Left ventricle myocardium inferior (tissue), 1 donor: ENCODE results near the gene TEDC2. TPM values are rescaled to one million over a fixed set of nuclear protein-coding genes. Genes with fewer than 3 reads are reported as not detected.
A peak's percentile ranks its signal among the peaks of the same experiment; 100 is the strongest.

Source experiments
- DNase-seq: peaks from one replicate; pipeline ENCODE4 v3.0.0-alpha.2; 2020
- H3K27ac ChIP-seq: fragments of 200-600 bp; replicated peaks from 2 replicates; pipeline ENCODE4 v1.8.0; 2021
- H3K27me3 ChIP-seq: fragments of 200-600 bp; 2 replicates; pipeline ENCODE4 v1.8.0; 2021; ENCODE audit warnings: low read depth
- H3K36me3 ChIP-seq: fragments of 200-600 bp; 2 replicates; pipeline ENCODE4 v1.8.0; 2021
- H3K4me1 ChIP-seq: fragments of 200-600 bp; 2 replicates; pipeline ENCODE4 v1.8.0; 2021
- H3K4me3 ChIP-seq: fragments of 200-600 bp; 2 replicates; pipeline ENCODE4 v1.8.0; 2021; ENCODE audit warnings: mild to moderate bottlenecking, moderate library complexity
- H3K9me3 ChIP-seq: fragments of 200-600 bp; replicated peaks from 2 replicates; pipeline ENCODE4 v1.8.0; 2021
- intact Hi-C: fragments of 100-400 bp; cut with micrococcal nuclease; formaldehyde crosslinking; loops from one replicate; pipeline ENCODE4 v1.11.0; 2022
- total RNA-seq: library from RNA; stranded (reverse); fragmentation: NEBNext Ultra II Directional; extraction: Animal tissue kit (Norgen Biotek cat#: 25700); gene quantifications from one replicate; pipeline ENCODE4 v1.2.1, GENCODE V29; 2021
- TF ChIP-seq, protein P1 (sequence below): fragments of 200-600 bp; IDR thresholded peaks from 2 replicates; pipeline ENCODE4 v1.8.0; 2021; ENCODE audit warnings: antibody characterized with exemption, mild to moderate bottlenecking, borderline replicate concordance
- donor health status: DM: no; HTN: yes; CAD: no; lungs with severe emphysema.

Gene TEDC2
- total RNA-seq, 1 donor from 2014 or later, result 1.3 TPM

- Histone ChIP-seq H3K27me3 (no peaks in the 10 kb centered on the region), H3K9me3 (no peaks in the 10 kb centered on the region), H3K4me1 (peaks cover 23% of the 10 kb centered on the region), H3K4me3 (peak overlapping the region; percentile 91), H3K27ac (peak overlapping the region; percentile 76), H3K36me3 (peaks cover 11% of the 10 kb centered on the region)
- DNase-seq, result no peak
- intact Hi-C loops, result no loop called here
- TF ChIP-seq, protein P1, sequence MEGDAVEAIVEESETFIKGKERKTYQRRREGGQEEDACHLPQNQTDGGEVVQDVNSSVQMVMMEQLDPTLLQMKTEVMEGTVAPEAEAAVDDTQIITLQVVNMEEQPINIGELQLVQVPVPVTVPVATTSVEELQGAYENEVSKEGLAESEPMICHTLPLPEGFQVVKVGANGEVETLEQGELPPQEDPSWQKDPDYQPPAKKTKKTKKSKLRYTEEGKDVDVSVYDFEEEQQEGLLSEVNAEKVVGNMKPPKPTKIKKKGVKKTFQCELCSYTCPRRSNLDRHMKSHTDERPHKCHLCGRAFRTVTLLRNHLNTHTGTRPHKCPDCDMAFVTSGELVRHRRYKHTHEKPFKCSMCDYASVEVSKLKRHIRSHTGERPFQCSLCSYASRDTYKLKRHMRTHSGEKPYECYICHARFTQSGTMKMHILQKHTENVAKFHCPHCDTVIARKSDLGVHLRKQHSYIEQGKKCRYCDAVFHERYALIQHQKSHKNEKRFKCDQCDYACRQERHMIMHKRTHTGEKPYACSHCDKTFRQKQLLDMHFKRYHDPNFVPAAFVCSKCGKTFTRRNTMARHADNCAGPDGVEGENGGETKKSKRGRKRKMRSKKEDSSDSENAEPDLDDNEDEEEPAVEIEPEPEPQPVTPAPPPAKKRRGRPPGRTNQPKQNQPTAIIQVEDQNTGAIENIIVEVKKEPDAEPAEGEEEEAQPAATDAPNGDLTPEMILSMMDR, result peak; percentile 47
Measured at GRCh38 chr16:2428051-2428783, 31.7 kb upstream of the TEDC2 start.

GRCh38 chr16:2428784-2429033, 31.2 kb upstream of the TEDC2 start:
- Histone ChIP-seq H3K4me1 (peaks cover 23% of the 10 kb centered on the region), H3K4me3 (peak overlapping the region; percentile 91), H3K27ac (peak overlapping the region; percentile 76), H3K27me3 (no peaks in the 10 kb centered on the region), H3K9me3 (no peaks in the 10 kb centered on the region), H3K36me3 (peaks cover 16% of the 10 kb centered on the region)
- DNase-seq, result no peak
- TF ChIP-seq, protein P1, result no peak
- intact Hi-C loops, result no loop called here

DNA sequence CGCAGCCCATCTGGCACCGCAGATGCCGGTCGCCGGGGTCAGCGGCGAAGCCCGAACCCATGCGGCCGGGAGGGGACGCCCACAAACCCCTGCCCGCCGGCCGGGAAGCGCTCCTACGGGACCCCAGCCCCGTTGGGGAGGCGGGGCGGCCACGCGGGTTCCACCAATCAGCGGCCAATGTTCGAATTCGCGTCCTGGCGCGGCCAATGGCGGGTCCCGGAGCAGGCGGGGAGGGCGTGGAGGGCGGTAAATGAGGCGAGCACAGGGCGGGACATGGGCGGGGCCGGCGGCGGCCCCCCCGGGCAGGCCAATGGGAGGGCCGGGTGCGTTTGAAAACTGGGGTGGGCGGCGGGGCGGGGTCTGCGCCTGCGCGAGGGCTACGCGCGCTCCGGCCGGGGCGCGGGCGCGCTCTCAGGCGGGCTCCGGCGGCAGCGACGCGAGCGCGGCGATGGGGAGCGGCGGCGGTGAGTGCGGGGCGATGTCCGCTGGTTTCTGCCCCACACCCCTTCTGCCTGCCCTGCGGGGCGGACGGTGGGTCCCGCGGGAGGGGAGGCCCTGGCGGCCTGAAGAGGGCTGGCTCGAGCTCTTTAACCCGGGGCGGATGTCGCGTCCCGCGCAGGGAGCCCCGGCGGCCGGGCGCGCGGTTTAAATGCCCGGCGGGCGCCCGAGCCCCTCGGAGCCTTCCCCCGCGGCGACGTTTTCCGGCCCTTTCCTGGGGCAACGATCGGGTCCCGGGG, 30.7 kb upstream of the TEDC2 start, which contains the start of gene CCNF:
Gene CCNF (plus strand): TSS at position 414 of the 737 bp plus-strand sequence. CDS start 35 bp downstream, at position 449.
- Histone ChIP-seq H3K4me1 (peaks cover 23% of the 10 kb centered on the region), H3K36me3 (peaks cover 16% of the 10 kb centered on the region), H3K4me3 (peak within 1 kb of the TSS; percentile 91), H3K9me3 (no peaks in the 10 kb centered on the region), H3K27me3 (no peaks in the 10 kb centered on the region), H3K27ac (peak within 1 kb of the TSS; percentile 82)
- intact Hi-C loops, result no loop called here
- TF ChIP-seq, protein P1, result peak; percentile 37
- peak; percentile 98 for DNase-seq

GRCh38 chr16:2429771-2430663, 29.9 kb upstream of the TEDC2 start:
- peaks cover 23% of the 10 kb centered on the region for H3K4me1 ChIP-seq
- DNase-seq, result no peak
- H3K4me3 ChIP-seq, result peak overlapping the region; percentile 91
- TF ChIP-seq, protein P1, result no peak
- no peaks in the 10 kb centered on the region for H3K9me3 ChIP-seq
- intact Hi-C loops, result loop anchor here (10.0 kb wide), 1 partner anchor 95 kb away; no protein-coding TSS in a partner anchor
- H3K27me3 ChIP-seq, result no peaks in the 10 kb centered on the region
- peaks cover 16% of the 10 kb centered on the region for H3K36me3 ChIP-seq
- peak overlapping the region; percentile 82 for H3K27ac ChIP-seq

DNA sequence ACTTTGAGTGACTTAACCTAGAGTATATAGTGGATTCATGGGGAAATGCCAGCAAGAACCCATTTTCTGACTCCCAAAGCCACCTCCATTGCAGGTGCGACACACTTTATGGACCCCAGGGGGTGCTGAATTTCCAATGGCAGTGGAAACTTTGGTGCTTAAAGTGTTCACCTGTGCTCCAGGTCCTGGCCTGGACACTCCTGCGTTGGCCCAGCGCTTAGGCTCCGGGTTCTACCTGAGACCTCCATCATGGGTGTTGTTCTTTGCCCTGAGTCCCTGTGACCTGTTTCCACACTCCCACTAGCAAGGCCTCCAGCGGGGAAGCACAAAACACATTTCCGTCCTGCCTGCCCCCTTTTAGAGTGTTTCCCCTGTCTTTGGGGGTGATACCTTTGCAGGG, 27.6 kb upstream of the TEDC2 start:
- peaks cover 23% of the 10 kb centered on the region for H3K4me1 ChIP-seq
- H3K27me3 ChIP-seq, result no peaks in the 10 kb centered on the region
- no peak overlapping the region for H3K4me3 ChIP-seq
- no peak overlapping the region for H3K27ac ChIP-seq
- TF ChIP-seq, protein P1, result no peak
- intact Hi-C loops, result loop anchor here (10.0 kb wide), 1 partner anchor 97 kb away; no protein-coding TSS in a partner anchor
- peaks cover 23% of the 10 kb centered on the region for H3K36me3 ChIP-seq
- DNase-seq, result no peak
- H3K9me3 ChIP-seq, result no peaks in the 10 kb centered on the region
